GOT3 (cell line): ENCODE results near the gene STAB1.

Experiments
- DNase-seq: peaks from one replicate; lab custom pipeline; 2025; ENCODE audit warnings: mixed read lengths; lab: John Stamatoyannopoulos, UW

Gene STAB1

DNA sequence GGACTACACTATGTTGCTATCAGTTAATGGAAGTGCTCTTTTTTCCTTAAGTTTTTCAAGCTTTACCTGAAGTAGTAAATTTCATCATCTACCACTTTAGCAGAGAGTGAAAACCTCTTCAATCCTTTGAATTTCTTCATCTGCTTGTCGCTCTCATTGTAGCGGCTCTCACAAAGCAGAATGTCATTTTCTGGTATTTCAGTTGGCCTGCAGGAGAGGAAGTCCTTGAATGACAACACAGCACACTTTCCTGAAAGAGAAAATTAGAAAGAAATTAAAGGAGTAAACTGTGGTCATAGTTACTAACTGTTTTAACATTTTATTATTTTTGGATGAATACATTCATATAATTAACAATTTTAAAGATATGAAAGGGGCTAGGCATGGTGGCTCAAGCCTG is 68.8 kb downstream of the STAB1 start:
- DNase-seq: no peak

DNA sequence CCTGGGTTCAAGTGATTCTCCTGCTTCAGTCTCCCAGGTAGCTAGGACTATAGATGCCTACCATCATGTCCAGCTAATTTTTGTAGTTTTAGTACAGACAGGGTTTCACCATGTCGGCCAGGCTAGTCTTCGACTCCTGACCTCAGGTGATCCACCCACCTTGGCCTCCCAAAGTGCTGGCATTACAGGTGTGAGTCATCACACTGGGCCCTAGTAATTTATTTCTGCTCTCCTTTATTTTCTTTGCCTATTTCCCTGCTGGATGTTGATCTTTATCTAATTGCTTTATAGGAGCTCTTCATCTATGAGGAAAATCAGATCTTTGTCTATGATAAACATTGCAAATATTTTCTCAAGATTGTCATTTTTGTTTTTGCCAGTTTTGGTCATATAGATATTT is 72.9 kb downstream of the STAB1 start:
- DNase-seq: no peak

DNA sequence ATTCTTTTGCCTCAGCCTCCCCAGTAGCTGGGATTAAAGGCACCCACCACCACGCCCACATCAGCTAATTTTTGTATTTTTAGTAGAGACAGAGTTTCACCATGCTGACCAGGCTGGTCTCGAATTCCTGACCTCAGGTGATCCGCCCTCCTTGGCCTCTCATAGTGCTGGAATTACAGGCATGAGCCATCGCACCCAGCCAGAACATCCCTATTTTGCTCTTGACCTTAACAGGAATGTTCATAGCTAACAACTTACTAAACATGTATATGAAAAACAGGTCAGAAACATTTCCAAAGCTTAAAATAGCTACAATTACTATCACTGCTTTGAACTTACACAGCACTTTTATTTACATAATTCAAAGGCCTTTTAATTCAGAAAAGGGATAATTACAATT is 74.9 kb downstream of the STAB1 start:
- DNase-seq: no peak

DNA sequence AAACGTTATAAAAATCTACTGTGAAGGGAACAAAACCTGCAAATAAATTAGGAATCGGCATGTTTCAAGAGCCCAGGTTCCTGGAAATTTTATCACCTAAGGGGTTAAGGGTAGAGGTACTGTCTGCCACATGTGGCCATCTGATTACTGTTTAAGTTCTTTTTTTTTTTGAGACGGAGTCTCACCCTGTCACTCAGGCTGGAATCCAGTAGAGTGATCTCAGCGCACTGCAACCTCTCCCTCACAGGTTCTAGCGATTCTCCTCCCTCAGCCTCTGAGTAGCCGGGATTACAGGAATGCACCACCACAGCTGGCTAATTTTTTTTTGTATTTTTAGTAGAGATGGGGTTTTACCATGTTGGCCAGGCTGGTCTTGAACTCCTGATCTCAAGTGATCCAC is 77.1 kb downstream of the STAB1 start:
- no peak for DNase-seq
